ENCODE measurements around the gene BPIFB4.

DNA sequence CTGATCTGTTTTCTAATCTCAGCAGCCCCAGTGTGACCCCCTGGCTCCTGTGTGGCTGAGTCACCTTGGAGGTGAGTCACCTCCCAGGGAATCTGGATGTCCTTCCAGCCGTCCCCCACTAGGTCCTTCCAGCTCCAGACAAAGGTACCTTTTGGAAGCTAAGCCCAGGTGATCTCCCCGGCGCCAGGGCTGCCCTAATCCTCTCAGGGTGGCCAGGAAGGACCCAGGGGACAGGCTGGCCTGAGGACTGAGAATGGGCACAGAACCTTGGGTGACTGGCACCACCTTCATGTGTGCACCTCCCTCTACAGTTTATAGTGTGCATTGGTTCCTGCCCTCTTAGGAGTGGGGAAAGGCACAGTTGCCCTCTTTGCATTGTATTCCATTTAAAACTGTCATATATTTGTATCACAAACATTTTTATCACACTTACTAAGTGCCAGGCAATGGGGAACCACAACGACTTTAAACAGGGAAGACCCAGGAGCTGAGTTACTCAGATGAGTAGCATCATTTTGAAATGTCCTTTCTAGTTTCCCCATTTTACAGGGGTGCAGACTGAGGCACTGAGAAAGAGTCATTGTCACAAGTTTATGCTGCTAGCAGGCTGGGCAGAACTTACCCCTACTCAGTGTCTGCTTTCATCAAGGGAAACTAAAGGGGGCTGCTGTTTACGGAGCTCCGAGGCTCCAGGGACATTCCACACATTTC, 2.6 kb upstream of the BPIFB4 start:
- no peak for TF ChIP-seq RAD51 (IDR thresholded peaks at IDR 0.05; ENCODE audit: borderline replicate concordance, low read depth)
- peak; percentile 5 to 34 (median 31); a peak in 3 of 6 replicates for TF ChIP-seq CTCF (IDR thresholded peaks at IDR 0.05 in 2 of 3, conservative IDR thresholded peaks at IDR 0.05 in 1 of 3; ENCODE audit: insufficient read depth in 2 of 3, low read depth in 1 of 3, low read length in 3 of 3)
- no peak for TF ChIP-seq MXI1 (IDR thresholded peaks at IDR 0.05; ENCODE audit: low read depth, low read length)
- no peak for TF ChIP-seq CHD2 (IDR thresholded peaks at IDR 0.05; ENCODE audit: low read depth, low read length)
- TF ChIP-seq RB1 (IDR thresholded peaks at IDR 0.05; ENCODE audit: low read depth) = no peak
- TF ChIP-seq GABPA (tag; conservative IDR thresholded peaks at IDR 0.05; ENCODE audit: low read depth) = no peak
- TF ChIP-seq ELF1 (tag; IDR thresholded peaks at IDR 0.05) = no peak

Measured in K562 (cell line).